Measurements from ENCODE around the gene PAFAH1B2.
"Not testable (repeated sequence)": the region's sequence is repeated elsewhere in the genome, so short reads cannot be mapped to it uniquely, and the experiment has no call there.

The PAFAH1B2 gene, protein sequence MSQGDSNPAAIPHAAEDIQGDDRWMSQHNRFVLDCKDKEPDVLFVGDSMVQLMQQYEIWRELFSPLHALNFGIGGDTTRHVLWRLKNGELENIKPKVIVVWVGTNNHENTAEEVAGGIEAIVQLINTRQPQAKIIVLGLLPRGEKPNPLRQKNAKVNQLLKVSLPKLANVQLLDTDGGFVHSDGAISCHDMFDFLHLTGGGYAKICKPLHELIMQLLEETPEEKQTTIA
- total RNA-seq = 66.0 to 82.6 reads per million in 2 donors

DNA sequence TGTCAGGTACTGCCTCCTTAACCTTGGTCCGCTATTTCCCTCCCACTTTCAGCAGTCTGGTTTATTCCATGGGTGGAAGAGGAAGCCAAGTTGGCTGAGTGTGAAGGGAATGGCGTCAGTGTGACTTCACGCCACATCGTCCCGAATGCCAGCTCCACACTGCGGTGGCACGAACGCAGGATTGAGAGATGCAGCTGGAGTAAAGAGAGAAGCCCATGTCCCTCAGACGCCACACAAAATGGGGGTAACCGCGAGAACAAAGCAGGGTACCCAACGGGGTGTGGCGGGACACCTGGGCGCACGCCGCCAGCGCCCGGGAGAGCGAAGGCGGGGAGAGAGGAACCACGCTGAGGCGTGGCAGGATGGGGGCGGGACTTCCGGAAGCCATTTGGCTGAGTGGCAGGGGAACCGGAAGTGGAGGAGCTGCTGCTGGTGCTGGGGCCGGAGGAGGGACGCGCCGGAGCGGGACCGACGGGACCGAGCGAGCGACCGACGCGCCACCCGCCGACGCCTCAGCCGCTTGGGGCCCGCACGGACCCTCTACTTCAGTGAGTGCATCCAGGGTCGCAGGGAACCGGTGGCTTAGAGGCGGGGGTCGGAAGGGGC, at the start of gene PAFAH1B2:
PAFAH1B2 (plus strand) TSS at position 417 of the 606 bp plus-strand sequence. CDS start 8,161 bp downstream, outside the sequence.
- DNase-seq = peak; percentile 89 to 96 (median 94)

DNA sequence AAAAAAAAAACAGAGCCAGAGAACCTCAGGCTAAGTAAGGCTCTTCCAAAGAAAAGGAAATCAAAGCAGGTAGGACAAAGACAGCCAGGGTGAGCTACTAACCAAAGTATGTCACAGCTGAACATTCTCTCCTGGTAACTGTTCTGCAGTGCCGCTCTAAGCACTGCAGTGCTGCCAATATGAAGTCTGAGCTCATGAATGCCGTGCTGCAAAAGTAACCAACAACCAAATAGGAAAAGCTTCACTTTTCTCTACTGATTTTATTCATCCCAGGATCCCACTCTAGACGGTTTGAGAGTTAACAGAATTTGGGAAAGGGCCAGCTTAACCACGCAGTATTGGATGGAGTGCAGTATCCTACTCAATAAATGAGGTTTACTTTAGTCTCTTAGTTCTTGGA, 49.3 kb upstream of the PAFAH1B2 start:
- no peak for DNase-seq

DNA sequence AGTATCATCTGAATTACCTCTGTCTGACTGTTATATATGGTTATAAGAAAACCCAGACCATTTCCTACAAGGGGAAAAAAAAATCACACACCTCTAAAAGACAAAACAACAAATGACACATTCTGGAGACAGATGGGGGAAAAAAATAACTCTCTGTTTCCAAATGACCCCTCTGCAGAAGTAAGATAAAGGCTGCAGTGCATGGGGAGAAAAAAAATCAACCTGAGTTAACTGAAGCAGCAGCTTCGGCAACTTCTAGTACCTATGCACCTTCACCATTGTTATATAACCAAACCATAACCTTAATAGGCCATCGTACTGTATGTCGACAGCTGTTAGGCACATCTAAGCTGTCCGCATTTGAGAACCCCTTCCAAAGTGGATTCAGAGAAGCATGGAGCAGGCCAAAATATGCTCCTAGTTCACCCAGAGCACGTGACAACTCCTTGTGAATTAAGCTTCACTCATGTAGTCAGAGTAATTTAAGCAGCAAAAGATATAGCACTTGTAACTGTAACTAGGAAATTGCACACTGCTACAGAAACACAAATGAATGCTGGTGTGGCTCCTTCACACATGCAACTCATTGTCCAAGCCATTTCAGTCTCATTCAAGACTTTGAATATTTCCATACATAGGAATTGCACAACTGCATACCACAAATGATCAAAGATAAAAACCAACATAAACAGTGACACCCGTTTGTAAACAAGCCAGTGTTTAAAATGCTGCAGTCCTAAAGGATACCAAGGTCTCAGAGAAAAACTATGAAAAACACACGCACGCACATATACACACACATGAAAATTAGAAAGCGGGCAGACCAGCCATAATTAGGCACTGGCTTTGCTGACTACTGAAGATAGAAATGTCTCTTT, 48.6 kb upstream of the PAFAH1B2 start:
- DNase-seq = peak in 2 of 5 experiments; percentile 39

DNA sequence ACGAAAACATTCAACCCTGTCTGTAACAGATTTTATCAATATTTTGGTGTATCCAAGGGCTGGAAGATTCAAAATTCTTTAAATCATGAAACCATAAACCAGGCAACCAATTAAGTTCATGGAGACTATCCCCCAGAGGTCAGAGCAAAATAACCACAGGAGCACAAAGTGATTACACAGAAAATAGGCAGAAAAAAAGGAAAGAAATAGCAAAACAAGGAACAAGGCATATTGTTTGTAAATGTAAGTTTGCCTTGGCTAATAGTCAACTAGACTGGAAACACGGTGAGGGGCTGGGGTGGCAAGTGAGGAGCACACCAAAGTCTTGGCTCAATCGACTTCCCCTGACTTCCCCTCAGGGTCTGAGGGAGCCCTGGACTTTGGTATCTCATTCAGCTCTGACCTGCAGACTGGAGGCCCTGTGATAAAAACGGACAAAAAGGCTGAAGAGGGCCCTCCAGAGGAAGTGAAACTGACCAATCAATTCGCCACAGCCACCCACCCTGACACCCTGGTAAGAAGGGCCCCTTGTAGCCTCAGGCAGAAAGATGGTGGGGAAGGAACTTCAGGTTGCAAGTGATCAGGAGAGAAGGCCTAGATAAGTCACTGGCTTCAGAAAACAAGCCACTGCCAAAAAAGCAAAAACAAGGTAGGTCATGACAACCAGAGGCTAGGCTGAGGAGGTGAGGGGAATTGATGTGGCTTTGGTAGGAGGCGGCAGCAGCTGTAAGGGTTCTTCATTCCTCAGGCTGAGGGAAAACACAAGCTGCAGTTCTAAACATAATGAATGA, 47.7 kb upstream of the PAFAH1B2 start:
- DNase-seq = peak in 4 of 5 experiments; percentile 15 to 66 (median 38)

DNA sequence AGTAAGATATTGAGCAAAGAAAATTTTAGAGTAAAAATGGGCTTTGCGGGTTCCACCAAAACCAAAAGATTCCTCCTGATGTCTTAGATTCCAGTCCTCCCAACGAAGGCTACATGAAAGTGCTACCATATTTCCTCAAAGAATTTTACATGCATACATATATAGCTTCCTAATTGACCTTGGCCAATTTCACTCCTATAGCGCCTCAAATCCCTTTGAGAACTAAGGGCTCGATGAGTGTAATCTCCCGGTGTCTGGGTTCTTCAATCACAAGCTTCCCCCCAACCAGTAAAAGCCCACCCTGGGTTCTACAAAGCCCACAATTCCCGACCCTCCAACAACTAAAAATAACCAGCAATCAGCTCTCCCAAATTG, 47.1 kb upstream of the PAFAH1B2 start:
- no peak for DNase-seq

DNA sequence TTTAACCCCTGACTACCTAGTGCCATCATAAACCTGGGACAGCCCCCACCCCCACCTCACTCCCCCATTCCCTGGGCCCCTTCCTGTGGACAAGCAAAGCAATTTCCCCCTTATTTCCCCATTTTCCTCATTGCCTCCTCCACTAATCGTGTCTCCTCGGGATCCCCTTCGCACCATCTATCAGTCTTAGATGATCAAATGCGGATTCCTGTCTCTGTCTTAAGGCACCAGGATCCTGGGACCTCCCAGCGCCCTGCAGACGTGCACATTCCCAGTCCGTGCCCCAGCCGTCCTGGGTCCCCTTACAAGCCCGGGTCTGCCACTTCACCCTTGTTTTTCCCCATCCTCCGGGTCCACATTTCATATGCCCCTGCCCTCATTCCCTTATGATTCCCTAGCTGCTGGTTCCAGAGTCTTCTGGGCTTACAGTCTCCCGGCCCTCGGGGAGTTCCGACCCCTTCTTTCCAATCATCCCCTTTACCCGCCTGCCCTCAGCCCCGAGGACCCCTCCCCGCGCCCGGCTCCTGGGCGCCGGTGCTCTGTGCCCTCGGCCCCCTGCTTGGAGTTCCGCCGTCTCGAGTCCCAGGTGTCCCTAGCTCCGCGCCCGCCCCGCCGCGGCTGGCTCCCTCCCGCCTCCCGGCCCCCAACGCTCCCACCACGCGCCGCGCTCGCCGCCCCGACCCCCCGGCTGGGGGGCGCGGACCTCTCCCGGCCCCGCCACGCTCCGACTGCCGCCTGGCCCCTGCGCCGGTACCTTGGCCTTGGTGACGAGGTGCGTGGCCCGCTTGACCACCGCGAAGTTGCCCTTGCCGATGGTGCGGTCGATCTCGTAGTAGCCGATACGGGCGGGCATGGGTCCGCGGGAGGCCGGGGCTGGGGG, 46.5 kb upstream of the PAFAH1B2 start:
- DNase-seq = peak in 2 of 5 experiments; percentile 8 to 32

DNA sequence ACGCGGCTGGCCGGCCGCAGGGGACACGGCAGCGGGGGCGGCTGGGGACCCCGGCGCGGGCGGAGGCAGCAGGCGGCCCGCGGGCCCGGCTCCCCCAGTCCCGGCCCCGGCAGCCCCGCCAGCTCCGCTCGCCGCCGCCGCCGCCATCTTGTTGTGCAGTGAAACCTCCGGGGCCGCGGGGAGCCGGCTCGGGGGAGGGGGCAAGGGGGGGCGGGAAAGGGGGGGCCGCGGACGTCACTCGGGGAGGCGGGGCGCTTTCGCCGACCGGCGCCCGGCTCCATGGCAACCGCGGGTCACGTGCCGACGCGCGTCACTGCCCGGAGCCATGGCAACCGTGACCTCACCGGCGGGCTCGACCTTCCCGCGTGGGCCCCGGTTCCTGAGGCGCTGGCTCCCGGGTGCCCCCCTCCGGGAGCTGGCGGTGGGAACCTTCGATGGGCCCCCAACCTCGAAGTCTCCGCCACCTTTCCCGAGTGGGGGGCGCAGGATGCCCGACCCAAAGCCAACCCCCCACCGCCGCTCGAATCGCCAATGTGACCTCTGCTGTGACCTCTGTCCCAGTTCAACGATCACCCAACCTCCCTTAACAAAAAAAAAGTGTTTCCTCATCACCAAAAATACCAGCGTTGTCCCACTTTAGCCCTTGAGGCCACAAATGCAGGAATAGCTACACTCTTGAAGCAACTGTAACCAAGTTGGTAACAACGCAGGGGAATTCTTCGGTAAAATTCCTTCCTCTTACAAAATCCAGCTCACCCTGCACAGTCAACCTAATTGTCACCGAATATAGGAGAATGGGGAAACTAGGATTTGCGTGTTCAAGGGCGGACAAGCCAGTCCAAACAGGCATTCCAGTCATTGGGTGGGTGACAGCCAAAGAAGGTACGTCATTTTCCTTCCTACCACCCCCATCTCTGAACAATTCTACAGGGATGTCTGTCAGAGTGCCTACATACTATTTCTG, 45.5 kb upstream of the PAFAH1B2 start, which contains the start of gene SIK3:
SIK3 (minus strand) TSS at position 160 of the 964 bp plus-strand sequence; CDS start at position 147, 13 bp downstream.
- peak; percentile 86 to 94 (median 92) for DNase-seq

DNA sequence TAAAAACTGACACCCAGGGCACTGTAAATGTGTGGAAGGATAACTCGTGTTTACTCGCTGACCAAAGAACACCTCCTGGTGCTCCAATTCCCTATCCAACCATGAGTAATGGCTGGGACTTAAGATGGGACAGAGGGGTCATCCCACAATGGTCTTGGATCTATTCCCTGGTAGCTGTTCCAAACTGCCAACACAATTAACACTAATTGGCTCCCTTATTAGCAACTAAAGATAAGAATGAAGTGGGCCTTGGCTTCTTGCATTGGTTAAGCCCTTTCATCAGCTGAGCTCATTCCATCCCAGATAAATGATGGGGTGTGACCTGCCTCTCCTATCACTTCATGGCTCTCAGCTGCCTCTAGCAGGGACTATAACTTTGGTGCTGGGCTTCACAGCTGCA, 44.4 kb upstream of the PAFAH1B2 start:
- no peak for DNase-seq

DNA sequence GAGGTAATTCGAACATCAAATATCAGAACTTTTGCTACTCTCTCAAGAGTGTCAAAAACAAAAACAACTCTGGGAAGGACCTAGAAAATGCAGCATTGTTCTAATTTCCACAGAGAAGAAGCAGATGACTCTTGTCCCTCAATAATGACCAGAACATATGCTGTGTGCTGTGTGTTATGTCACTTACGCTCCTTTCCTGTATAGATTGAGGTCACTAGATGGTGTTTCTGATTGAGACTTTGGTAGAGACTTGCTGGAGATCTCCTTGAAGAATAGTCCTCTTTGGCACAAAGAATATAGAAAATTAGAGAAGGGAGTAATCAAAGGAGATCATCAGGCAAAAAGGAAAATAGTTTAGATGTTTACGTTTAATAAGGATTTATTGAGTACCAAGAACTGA, 43.5 kb upstream of the PAFAH1B2 start:
- no peak for DNase-seq

DNA sequence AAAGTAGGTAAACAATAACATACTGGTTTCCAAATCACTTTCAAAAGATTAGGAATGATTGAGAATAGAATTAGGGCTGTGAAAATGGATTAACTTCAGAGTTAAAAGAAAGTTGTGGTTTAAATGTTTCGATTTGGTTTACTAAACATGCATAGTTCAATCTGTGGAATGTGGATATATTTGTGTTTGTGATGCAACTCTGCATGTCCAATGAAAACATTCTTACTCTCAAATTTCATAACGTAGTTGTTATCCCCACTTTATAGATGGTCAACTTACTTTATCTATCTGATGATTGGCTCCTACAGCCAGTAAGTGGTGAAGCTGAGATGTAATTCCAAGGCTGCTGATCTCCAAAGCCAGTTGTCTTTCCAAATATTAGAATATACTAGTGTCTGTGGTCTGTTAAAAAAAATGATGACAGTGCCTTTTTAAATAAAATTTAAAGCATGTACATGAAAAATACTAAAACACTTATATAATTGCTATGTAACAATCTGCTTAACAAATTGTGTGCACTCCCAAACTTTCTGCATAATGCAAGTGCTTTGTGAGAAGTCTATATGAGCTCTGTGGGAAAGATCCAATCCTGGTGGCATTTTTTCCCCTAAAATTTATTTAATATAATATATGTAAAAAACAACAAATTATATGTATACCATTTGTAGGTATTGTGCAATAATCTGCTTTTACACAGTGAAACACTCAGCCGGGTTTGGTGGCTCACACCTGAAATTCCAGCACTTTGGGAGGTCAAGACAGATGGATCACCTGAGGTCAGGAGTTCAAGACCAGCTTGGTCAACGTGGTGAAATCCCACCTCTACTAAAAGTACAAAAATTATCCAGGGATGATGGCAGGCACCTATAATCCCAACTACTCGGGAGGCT, 36.1 kb upstream of the PAFAH1B2 start:
- no peak for DNase-seq

DNA sequence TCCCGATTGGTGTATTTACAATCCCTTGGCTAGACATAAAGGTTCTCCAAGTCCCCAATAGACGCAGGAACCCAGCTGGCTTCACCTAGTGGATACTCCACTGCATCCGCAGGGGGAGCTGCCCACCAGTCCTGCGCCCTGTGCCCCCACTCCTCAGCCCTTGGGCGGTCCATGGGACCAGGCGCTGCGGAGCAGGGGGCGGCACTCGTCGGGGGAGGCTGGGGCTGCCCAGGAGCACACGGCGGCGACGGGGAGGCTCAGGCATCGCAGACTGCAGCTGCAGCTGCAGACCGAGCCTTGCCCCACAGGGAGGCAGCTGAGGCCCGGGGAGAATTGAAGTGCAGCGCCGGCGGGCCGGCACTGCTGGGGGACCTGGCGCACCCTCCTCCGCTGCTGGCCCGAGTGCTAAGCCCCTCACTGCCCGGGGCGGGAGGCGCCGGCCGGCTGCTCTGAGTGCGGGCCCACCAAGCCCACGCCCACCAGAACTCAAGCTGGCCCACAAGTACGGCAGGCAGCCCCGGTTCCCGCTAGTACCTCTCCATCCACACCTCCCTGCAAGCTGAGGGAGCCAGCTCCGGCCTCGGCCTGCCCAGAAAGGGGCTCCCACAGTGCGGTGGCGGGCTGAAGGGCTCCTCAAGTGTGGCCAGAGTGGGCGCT, 33.7 kb upstream of the PAFAH1B2 start:
- no peak for DNase-seq

DNA sequence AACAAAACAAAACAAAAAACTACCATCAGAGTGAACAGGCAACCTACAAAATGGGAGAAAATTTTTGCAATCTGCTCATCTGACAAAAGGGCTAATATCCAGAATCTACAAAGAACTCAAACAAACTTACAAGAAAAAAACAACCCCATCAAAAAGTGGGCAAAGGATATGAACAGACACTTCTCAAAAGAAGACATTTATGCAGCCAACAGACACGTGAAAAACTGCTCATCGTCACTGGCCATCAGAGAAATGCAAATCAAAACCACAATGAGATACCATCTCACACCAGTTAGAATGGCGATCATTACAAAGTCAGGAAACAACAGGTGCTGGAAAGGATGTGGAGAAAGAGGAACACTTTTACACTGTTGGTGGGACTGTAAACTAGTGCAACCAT, 31.6 kb upstream of the PAFAH1B2 start:
- not testable (repeated sequence) for DNase-seq

DNA sequence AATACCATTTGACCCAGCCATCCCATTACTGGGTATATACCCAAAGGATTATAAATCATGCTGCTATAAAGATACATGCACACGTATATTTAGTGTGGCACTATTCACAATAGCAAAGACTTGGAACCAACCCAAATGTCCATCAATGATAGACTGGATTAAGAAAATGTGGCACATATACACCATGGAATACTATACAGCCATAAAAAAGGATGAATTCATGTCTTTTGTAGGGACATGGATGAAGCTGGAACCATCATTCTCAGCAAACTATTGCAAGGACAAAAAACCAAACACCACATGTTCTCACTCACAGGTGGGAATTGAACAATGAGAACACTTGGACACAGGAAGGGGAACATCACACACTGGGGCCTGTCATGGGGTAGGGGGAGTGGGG, 31.1 kb upstream of the PAFAH1B2 start:
- DNase-seq = not testable (repeated sequence)

DNA sequence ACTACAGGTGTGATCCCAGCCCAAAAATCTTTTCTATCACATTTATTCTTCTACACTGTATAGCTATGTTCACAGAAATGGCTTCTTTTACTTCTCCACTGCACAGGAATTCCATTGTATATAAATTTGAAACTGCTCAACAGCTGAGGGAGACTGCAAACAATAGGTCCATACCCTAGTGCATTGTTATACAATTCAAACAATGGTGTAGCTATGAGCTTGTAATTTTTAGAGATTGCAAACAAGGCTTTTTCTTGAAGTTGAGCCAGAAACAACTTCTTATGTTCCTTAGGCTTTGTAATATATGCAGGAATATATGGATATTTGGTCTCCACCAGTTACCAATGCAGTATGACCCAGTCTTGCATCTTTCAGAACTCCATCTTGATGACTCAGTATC, 26.4 kb upstream of the PAFAH1B2 start:
- no peak for DNase-seq

DNA sequence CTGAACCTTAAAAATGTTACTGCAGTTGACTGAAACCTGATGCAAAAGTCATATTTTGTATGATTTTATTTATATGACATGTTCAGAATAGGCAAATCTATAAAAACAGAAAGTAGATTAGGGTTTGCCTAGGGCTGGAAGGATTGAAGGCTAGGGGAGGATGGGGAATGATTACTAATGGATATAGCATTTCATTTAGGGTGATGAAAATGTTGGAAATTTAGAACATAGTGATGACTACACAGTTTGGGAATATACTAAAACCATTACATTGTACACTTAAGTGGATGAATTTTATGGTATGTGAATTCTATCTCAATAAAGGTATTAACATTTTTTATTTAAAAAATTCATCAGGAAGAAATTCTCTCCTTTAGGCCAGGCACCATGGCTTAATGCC, 22.9 kb upstream of the PAFAH1B2 start:
- DNase-seq = no peak

DNA sequence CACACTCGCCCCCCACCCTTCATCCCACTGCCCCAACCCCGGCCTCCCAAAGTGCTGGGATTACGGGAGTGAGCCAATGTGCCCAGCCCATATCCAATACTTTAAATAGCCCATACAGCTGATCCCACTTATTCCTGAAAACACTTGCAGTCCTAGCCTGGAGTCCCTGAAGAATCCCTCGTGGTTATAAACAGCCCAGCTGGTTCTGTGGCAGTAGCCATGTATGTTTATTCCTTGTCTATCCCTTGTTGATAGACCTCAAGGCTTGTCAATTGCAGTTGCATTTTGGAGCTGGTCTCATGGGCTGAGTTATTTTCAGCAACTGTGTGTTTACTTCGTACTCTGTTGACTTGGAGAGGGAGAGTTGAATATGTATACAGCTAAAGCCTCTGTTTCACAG, 21.5 kb upstream of the PAFAH1B2 start:
- no peak for DNase-seq

DNA sequence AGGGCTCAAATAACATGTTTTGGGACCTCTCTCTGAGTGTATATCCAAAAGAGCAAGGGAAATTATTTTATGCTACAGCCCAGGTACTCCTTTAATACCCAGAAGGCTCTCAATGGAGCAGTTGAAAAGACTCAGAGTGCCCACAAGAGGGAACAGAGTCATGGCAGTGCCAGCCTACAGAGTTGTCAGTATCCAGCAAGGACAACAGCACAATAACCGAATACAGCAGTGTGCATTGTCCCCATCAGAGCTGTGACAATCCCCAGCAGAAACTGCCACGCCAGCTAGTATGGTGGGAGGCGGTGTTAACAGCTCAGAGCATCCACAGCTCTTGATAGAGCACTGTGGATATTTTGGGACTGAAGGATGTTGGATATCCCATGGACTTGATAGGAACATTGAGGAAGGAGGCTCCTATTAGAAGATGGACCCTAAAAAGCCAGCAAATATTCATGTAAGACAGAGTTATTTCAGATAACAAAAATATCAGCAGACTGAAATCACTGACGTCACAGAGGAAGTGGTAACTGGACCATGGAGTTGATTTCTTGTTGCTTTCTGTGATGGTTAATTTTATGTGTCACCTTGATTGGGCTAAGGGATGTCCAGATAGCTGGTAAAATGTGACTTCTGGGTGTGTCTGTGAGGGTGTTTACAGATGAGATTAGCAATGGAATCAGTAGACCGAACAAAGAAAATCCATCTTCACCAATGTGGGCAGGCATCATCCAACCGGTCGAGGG, 17.7 kb upstream of the PAFAH1B2 start:
- DNase-seq = no peak

Data from T-helper 2 cell (primary cell).